NCI-H460 (cell line): ENCODE results near the gene CDK2AP2. TPM values are rescaled to one million over a fixed set of nuclear protein-coding genes. Genes with fewer than 3 reads are reported as not detected.
A peak's percentile ranks its signal among the peaks of the same experiment; 100 is the strongest.
"Not testable (repeated sequence)": the region's sequence is repeated elsewhere in the genome, so short reads cannot be mapped to it uniquely, and the experiment has no call there.

ENCODE experiments used
- DNase-seq: peaks from one replicate; pipeline ENCODE4 v3.0.0-alpha.2; 2016; ENCODE audit warnings: low read depth; ENCODE audit errors: extremely low read depth
- total RNA-seq: library from RNA; depleted of rRNA; stranded (reverse); fragments of >200 nt; shearing (Covaris generic); gene quantifications from 2 replicates; pipeline ENCODE4 v1.2.3, GENCODE V29; 2014

CDK2AP2 gene
- total RNA-seq, 1 experiment from 2014 or later: 25.1 TPM

DNA sequence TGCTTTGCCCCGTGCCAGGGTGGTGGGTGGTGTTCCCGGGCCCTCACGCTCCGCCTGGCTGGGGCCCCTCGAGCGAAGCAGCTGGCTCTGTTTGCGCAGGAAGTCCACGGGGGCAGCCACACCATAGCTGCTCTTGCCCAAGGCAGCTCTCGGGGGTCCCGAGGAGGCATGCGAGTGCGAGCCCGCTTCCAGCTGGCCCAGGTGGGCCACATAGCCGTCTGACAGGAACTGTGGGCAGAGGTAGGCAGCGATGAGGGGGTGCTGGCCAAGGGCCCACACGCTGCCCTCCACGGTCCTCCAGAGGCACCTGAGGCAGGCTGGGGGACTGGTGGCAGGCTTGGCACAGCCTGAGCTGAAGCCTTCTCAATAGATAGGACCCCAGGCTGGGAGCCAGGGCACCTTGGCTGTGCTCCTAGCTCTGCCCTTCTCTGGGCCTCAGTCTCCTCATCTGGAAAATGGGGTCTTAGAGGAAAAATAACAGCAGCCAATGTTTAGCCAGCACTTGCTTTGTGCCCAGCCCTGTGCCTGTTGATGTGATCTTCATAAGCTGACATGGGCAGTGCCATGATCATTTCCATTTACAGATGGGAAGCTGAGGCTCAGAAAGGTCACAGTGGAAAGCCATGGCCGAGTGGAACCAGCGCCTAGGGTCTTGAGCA is 15.8 kb downstream of the CDK2AP2 start:
- no peak for DNase-seq

DNA sequence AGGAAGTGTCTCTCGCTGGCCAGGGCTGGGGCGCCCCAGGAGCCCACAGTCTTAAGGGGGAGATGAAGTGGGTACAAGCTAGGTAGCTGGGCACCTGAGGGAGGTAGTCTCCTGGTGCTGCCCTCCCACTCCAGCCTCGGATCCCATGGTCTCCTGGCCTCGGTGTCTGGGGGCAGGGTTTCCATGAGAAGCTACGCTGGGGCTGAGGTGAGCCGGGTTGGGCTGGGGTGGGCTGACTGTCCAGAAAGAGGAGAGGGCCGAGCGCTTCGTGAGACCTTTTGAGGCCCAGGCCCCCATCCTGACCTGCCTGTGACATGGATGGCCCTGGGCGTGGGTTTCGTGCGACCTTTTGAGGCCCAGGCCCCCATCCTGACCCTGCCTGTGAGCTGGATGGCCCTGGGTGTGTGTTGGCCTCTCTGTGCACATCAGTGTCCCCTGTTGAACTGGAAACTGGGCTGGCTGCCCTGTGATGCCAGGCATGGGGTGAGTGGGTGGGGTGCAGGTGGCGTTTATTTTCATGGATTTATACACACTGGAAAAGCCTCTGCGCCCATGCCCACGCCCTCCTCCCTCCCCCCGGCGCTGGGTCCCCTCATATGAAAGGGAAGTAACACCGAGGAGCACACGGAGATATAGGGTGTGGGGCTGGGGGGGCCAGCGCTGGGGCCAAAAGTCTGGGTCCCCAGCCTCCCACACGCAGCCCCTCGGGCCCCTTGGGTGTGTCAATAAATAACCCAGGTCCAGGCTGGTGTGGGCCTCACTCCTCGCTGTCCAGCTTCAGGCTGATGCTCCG is 16.5 kb downstream of the CDK2AP2 start:
- no peak for DNase-seq

DNA sequence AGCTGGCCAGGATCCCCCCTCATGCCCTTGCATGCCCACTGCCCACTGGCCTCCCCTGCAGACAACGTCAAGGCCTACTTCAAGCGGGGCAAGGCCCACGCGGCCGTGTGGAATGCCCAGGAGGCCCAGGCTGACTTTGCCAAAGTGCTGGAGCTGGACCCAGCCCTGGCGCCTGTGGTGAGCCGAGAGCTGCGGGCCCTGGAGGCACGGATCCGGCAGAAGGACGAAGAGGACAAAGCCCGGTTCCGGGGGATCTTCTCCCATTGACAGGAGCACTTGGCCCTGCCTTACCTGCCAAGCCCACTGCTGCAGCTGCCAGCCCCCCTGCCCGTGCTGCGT is 17.3 kb downstream of the CDK2AP2 start:
- DNase-seq: no peak

DNA sequence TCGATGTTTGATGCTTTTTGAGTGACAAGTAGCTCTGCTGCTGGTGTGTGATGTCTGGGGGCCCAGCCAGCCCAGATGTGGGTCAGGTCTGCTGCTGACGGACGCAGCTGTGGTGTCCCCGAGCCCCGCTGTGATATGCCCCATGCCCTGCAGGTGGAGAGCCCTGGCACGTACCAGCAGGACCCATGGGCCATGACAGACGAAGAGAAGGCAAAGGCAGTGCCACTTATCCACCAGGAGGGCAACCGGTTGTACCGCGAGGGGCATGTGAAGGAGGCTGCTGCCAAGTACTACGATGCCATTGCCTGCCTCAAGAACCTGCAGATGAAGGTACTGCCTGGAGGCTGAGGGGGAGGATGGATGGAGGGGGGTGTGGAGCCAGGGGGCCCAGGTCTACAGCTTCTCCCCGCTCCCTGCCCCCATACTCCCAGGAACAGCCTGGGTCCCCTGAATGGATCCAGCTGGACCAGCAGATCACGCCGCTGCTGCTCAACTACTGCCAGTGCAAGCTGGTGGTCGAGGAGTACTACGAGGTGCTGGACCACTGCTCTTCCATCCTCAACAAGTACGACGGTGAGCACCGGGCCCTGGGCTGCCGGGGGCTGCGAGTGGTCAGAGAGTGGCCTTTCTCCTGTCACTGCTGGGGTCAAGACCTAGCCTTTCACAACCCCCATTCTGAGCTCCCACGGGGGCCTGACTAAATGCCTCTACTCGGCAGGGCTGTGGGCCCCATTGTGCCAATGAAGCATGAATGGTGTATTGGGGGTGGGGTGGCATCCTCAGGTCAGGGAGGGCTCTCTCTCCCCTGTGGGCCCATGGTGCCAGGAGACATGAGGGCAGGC is 17.9 kb downstream of the CDK2AP2 start:
- DNase-seq: no peak

DNA sequence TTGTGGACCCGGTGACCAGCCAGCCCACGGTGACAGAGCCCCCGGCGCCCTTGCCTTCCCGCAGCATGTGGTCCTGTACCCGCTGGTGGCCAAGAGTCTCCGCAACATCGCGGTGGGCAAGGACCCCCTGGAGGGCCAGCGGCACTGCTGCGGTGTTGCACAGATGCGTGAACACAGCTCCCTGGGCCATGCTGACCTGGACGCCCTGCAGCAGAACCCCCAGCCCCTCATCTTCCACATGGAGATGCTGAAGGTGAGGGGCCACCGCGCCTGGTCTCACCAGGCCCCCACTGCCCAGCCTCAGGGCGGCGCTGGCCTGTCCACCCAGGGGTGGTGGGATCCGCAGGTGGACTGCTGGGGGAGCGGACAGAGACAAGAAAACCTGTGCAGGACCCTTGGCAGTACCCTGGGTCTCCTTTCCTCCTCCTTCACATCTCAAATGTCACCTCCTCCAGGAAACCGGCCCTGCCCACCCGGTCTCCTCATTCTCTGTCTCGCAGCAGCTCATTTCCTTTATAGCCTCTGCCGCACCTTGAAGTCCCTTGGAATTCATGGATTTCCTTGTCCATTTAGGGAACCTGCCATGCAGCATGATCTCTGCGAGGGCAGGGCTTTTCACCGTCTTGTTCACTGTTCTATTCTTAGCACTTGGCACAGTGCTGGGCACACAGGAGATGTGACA is 18.6 kb downstream of the CDK2AP2 start:
- no peak for DNase-seq

DNA sequence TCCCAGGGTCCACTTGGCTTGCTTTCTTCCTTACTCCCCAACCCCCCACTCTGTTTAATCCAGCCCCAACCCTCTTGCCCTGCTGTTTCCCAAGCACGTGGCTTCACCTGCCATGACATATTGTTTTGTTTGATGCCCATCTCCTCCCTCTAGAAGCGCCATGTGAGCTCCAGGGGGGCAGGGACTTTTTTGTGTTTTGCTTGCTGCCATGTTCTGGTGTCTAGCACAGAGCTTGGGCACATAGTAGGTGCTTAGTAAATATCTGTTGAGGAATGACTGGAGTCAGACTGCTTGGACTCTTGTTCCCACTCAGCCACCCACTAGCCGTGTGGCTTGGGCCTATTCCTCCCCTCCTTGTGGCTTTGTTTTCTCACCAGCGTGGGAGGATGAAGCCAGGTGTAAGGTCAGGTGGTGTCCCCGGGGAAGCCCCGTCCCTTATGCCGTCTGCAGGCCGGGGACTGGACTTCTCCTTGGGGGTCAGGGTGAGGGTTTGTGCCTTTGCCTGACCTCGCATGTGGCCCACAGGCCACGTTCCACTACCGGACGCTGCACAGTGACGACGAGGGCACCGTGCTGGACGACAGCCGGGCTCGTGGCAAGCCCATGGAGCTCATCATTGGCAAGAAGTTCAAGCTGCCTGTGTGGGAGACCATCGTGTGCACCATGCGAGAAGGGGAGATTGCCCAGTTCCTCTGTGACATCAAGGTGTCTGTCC is 21.3 kb downstream of the CDK2AP2 start:
- no peak for DNase-seq

DNA sequence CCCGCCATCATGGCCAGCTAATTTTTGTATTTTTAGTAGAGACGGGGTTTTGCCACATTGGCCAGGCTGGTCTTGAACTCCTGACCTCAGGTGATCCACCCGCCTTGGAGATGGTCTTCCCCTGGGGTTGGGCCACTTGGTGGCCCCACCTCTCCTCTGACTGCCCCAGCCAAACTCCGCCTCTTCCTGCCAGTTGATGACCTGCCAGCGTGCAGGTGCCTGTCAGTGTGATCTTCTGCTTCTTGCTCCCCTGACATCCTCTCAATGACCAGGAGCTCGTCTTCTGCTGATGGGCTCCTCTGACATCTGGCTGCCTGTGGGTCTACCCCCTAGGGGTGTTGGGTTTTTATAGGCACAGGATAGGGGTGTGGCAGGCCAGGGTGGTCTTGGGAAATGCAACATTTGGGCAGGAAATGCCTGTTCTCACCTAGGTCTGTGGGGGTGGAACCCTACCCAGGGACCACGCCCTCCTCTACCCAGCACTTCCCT is 22.0 kb downstream of the CDK2AP2 start:
- DNase-seq: not testable (repeated sequence)

DNA sequence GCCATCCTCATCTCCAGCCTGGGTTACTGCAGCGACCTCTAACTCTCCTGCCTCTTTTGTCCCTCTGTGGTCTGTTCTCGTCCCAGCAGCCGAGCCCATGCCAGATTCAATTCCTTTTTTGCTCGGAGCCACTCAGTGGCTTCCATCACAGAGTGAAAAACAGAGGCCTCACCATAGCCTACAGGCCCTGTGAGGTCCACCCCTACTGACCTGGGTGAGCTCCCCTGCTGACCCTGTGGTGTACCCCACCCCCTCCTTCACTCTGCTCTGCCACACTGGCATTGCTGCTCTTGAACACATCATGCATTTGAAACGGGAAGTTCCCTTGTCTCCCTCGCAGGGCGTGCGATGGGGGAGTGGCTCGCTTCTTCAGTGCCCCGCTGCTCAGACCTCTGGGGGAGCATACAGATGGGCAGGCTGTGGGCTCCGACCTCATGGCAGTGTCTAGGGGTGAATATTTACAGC is 23.1 kb downstream of the CDK2AP2 start:
- DNase-seq: no peak

DNA sequence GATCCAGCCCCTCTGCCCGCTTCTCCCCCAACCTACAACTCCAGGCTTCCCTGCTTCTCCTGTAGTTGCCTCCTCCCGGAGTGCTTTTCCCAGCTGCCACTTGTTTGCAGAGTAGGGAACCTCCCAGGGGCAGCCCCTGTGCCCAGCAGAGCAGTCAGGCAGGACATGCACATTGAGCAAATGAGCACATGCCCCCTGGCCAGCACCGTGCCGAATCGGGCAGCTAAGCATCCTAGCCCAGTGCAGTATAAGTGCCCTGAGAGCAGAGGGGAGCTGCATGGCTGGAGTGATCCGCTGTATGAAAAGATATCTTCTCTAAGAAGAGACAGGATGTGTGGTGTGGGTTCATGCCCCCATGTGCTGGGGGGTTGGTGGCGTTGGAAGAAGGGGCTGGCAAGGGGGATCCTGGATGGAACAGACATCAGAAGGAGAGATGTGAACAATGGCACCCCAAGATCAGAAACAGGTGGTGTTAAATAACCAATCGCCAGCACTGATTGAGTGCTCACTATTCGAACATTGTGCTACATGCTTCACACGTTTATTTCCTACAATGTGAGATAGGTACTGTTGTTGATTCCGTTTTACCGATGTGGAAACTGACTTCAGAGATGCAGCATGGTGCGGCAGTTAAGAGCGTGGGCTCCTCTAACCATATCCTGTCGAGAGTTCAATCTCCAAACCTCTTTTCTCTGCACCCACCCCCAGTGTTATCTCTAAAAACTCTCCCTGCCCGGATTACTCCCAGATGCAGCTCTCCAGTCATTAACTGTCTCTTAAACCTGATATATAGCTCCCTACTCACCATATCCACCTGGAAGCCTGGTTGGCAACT is 23.9 kb downstream of the CDK2AP2 start:
- DNase-seq: no peak

DNA sequence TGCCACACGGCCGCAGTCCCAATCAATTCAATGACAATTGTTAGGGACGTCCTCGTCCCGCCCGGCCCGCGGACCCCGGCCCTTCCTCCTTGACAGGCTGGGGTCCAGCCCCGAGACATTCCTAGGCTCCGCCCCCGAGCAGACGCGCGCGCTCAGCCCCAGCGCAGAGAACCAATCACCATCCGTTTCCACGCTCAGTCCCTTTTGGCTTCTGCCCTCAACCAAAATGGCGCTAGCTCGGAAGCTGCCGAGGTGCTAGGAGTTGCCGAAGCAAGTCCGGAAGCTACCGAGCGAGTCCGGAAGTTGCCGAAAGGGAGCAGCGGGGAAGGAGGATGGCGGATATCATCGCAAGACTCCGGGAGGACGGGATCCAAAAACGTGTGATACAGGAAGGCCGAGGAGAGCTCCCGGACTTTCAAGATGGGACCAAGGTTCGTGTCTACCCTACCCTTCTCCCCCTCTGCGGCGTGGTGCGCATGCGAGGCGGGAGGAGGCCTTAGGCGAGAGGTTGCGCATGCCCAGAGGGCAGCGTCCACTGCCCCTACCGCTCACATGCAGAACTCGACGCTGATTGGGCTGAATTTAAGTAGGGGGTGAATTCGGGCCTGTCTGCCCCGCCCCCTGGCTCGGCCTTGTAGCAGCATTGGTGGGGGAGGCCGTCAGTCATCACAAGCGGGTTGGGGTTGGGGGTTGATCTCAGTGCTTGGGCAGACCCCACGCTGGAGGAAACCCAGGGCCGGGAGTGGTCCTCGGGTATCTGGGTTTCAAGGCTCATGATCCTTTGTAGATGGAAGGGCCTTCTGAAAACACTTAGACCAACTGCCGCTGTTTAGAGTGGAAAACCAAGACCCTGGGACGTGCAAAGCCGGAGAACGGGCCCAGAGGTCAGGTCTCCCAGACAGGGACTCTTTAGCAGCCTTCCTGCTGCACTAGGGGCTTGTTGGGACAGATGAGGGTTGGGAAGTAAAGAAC is 24.8 kb downstream of the CDK2AP2 start, which contains the start of gene AIP:
Gene AIP (plus strand): TSS at position 200 of the 972 bp plus-strand sequence. CDS start 133 bp downstream, at position 333.
- DNase-seq: peak; percentile 96

DNA sequence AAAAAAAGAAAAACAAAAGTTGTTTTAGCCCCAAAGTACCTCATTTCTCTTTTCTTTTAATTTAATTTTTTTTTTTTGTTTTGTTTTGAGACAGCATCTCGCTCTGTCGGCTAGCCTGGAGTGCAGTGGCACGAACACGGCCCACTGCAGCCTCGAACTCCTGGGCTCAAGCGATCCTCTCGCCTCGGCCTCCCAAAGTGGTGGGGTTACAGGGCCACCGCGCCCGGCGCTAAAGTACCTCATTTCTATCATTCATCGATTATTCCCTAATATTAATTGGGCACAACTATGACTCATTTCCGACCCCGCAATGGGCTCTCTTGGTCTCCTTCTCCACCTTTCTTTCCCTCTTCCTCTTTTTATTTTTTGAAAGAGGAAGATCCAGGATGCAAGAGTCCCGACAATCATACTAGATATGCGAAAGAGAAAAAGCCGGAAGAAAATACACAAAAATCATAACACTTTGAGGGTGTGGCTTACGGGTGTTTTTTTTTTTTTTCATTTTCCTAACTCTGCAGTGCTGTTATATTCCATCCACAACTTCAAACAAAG is 25.6 kb downstream of the CDK2AP2 start:
- DNase-seq: no peak

DNA sequence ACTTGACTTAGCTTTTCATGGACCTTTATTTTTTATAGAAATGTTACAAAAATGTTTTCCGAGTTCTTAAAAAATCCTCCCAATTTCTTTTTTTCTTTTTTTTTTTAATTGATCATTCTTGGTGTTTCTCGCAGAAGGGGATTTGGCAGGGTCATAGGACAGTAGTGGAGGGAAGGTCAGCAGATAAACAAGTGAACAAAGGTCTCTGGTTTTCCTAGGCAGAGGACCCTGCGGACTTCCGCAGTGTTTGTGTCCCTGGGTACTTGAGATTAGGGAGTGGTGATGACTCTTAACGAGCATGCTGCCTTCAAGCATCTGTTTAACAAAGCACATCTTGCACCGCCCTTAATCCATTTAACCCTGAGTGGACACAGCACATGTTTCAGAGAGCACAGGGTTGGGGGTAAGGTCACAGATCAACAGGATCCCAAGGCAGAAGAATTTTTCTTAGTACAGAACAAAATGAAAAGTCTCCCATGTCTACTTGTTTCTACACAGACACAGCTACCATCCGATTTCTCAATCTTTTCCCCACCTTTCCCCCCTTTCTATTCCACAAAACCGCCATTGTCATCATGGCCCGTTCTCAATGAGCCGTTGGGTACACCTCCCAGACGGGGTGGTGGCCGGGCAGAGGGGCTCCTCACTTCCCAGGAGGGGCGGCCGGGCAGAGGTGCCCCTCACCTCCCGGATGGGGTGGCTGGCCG is 30.5 kb downstream of the CDK2AP2 start:
- DNase-seq: not testable (repeated sequence)

DNA sequence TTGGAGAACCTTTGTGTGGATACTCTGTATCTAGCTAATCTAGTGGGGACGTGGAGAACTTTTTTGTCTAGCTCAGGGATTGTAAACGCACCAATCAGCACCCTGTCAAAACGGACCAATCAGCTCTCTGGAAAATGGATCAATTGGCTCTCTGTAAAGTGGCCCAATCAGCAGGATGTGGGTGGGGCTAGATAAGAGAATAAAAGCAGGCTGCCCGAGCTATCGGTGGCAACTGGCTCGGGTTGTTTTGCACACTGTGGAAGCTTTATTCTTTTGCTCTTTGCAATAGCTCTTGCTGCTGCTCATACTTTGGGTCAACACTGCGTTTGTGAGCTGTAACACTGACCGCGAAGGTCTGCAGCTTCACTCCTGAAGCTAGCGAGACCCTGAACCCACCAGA is 31.3 kb downstream of the CDK2AP2 start:
- DNase-seq: not testable (repeated sequence)

DNA sequence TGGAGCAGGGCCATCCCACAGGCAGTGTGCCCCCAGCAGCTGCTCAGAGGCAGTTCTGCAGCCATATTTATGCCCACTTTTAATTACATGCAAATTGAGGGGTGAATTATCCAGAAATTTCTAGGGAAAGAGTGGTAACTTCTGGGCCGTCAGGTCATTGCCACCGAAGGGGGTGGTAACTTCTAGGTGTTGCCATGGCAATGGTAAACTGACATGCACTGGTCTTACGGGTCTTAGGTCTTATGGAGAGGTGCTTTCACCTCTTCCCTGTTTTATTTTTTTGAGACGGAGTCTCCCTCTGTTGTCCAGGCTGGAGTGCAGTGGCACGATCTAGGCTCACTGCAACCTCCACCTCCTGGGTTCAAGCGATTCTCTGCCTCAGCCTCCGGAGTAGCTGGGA is 35.1 kb downstream of the CDK2AP2 start:
- DNase-seq: no peak

DNA sequence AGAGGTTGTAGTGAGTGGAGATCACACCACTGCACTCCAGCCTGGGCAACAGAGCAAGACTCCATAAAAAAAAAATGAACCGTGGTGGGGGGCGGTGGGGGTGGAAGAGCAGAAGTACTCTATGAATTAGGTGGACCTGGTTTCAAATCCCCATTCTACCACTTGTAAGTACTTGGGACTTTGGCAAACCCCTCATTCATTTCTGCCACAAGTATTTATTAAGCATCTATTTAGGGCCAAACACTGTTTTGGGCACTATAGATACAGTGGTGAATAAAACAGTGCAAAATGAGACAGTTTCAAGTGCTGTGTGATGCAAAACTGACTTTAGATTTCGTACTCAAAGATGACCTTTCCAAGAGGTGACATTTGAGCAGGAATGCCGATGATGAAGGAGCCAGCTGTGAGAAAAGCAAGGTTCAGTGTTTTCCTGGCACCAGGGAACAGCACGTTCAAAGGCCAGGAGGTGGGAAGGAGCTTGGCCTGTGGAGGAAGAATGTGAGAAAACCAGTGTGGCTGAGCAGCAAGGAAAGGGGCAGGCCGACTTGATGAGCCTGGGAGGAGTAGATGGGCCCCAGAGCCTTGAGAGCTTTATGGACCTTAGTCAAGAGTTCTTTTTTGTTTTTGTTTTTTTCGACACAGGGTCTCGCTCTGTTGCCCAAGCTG is 37.5 kb downstream of the CDK2AP2 start:
- no peak for DNase-seq

DNA sequence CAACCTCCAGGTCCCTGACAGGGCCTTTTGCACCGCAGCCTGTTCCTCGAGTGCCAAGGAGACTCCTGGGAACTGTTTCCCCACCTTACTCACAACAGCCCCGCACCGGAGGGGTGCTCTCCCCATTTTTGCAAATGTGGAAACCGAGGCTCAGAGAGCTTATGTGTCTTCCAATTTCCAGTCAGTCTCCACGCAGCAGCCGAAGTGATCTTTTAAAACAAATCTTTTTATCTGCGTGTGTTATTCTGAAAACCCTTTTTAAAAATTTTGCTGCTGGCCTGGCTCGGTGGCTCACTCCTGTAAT is 38.5 kb downstream of the CDK2AP2 start:
- no peak for DNase-seq
